ENCODE results near the gene RNF141.

RNF141 gene

GRCh38 chr11:10558288-10558687 lies 17.3 kb upstream of the RNF141 start:
- Histone ChIP-seq H3K9me3 (ENCODE audit: insufficient read depth, low read length, severe bottlenecking) (no peaks in the 10 kb centered on the region), H3K27ac (ENCODE audit: low read length) (no peak overlapping the region), H3K9ac (ENCODE audit: low read depth, low read length) (no peak overlapping the region), H4K20me1 (ENCODE audit: insufficient read depth, low read length) (no peaks in the 10 kb centered on the region), H3K4me3 (ENCODE audit: low read depth in 1 of 2, low read length in 2 of 2) (no peak overlapping the region), H3K4me2 (ENCODE audit: insufficient read depth, low read length) (no peak overlapping the region), H3K36me3 (ENCODE audit: insufficient read depth, low read length) (no peaks in the 10 kb centered on the region), H3K79me2 (ENCODE audit: insufficient read depth, low read length) (no peaks in the 10 kb centered on the region), H2AFZ (ENCODE audit: low read depth, low read length) (no peak overlapping the region), H3K4me1 (ENCODE audit: insufficient read depth, low read length) (no peaks in the 10 kb centered on the region), H3K27me3 (ENCODE audit: insufficient read depth, low read length, poor library complexity) (peaks cover 16% of the 10 kb centered on the region)
- TF ChIP-seq CTCF (IDR thresholded peaks at IDR 0.05; ENCODE audit: borderline replicate concordance, extremely low read depth, low read length, poor library complexity, severe bottlenecking) (no peak), EZH2 (IDR thresholded peaks at IDR 0.05; ENCODE audit: borderline replicate concordance, low read depth, low read length, severe bottlenecking) (no peak)
- DNase-seq (no peak), ATAC-seq (ENCODE audit: insufficient read depth, low read depth) (no peak)

DNA sequence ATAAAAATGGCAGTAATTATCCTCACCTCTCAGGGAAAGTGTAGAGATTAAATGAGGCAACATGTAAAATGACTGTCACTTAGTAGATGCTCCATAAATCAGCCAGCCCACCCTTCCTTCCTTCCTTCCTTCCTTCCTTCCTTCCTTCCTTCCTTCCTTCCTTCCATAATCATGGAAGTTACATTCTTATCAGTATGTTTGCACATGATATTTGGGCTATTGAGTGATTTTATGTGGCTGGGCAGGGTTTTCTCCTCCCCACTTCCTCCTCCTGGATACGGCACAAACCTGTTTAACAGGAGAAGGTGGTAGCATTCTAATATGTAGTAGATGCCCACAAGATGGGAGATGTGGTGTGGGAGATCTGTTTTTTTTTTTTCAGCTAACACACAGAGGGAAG lies 15.6 kb upstream of the RNF141 start:
- no peaks in the 10 kb centered on the region for H3K79me2 ChIP-seq (ENCODE audit: insufficient read depth, low read length)
- ATAC-seq (ENCODE audit: insufficient read depth, low read depth), result no peak
- H4K20me1 ChIP-seq (ENCODE audit: insufficient read depth, low read length), result no peaks in the 10 kb centered on the region
- H3K9ac ChIP-seq (ENCODE audit: low read depth, low read length), result no peak overlapping the region
- H3K4me2 ChIP-seq (ENCODE audit: insufficient read depth, low read length), result no peak overlapping the region
- no peak for TF ChIP-seq CTCF (IDR thresholded peaks at IDR 0.05; ENCODE audit: borderline replicate concordance, extremely low read depth, low read length, poor library complexity, severe bottlenecking)
- TF ChIP-seq EZH2 (IDR thresholded peaks at IDR 0.05; ENCODE audit: borderline replicate concordance, low read depth, low read length, severe bottlenecking), result no peak
- H3K27me3 ChIP-seq (ENCODE audit: insufficient read depth, low read length, poor library complexity), result peaks cover 19% of the 10 kb centered on the region
- H3K4me1 ChIP-seq (ENCODE audit: insufficient read depth, low read length), result no peaks in the 10 kb centered on the region
- no peak overlapping the region for H3K4me3 ChIP-seq (ENCODE audit: low read depth in 1 of 2, low read length in 2 of 2)
- no peaks in the 10 kb centered on the region for H3K36me3 ChIP-seq (ENCODE audit: insufficient read depth, low read length)
- no peak overlapping the region for H2AFZ ChIP-seq (ENCODE audit: low read depth, low read length)
- DNase-seq, result no peak
- H3K27ac ChIP-seq (ENCODE audit: low read length), result no peak overlapping the region
- no peaks in the 10 kb centered on the region for H3K9me3 ChIP-seq (ENCODE audit: insufficient read depth, low read length, severe bottlenecking)

DNA sequence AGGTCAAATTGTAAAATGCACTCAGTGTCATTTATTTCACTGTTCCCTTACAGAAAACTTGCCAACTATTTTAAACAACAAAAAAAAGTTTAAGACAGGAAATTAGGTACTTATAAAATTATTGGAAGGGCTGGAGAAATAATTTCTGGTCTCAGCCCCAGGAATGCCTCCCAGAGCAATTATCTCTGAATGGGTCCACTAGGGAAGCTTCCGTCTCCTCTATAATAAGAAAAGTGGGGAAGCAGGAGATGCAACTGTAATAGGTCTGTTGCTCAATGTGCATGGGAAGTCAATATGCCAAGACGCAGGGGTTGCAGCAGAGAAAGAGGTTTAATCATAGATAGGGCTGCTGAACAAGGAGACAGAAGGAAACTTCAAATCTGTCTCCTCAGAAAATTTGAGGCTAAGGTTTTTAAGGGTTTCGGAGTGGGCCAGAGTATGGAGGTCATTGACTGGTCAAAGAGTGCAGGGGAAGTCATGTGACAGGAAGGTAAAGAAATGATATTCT lies 10.9 kb upstream of the RNF141 start:
- TF ChIP-seq EZH2 (IDR thresholded peaks at IDR 0.05; ENCODE audit: borderline replicate concordance, low read depth, low read length, severe bottlenecking) (no peak), CTCF (IDR thresholded peaks at IDR 0.05; ENCODE audit: borderline replicate concordance, extremely low read depth, low read length, poor library complexity, severe bottlenecking) (no peak)
- Histone ChIP-seq H3K9ac (ENCODE audit: low read depth, low read length) (no peak overlapping the region), H3K27ac (ENCODE audit: low read length) (no peak overlapping the region)

DNA sequence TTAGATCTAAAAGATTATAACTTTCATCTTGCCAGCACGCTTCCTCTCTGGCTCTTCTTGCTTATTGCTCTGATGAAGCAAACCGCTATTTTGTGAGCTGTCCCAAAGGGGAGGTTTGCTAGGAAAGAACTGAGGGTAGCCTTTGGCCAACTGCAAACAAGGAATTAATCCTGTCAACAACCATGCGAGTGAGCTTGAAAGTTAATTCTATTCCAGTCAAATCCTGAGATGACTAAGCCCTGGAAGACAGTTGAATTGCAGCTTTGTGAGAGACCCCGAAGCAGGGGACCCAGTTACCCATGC lies 10.3 kb upstream of the RNF141 start:
- Histone ChIP-seq H3K4me1 (ENCODE audit: insufficient read depth, low read length) (no peaks in the 10 kb centered on the region), H4K20me1 (ENCODE audit: insufficient read depth, low read length) (no peaks in the 10 kb centered on the region), H3K4me2 (ENCODE audit: insufficient read depth, low read length) (no peak overlapping the region), H3K9me3 (ENCODE audit: insufficient read depth, low read length, severe bottlenecking) (no peaks in the 10 kb centered on the region), H2AFZ (ENCODE audit: low read depth, low read length) (no peak overlapping the region), H3K36me3 (ENCODE audit: insufficient read depth, low read length) (no peaks in the 10 kb centered on the region), H3K79me2 (ENCODE audit: insufficient read depth, low read length) (no peaks in the 10 kb centered on the region), H3K9ac (ENCODE audit: low read depth, low read length) (no peak overlapping the region), H3K27me3 (ENCODE audit: insufficient read depth, low read length, poor library complexity) (peaks cover 6% of the 10 kb centered on the region), H3K27ac (ENCODE audit: low read length) (no peak overlapping the region), H3K4me3 (ENCODE audit: low read depth in 1 of 2, low read length in 2 of 2) (no peak overlapping the region)
- DNase-seq, result no peak
- ATAC-seq (ENCODE audit: insufficient read depth, low read depth), result no peak
- TF ChIP-seq EZH2 (IDR thresholded peaks at IDR 0.05; ENCODE audit: borderline replicate concordance, low read depth, low read length, severe bottlenecking), result no peak
- no peak for TF ChIP-seq CTCF (IDR thresholded peaks at IDR 0.05; ENCODE audit: borderline replicate concordance, extremely low read depth, low read length, poor library complexity, severe bottlenecking)

More for the DNA sequence above, 10.9 kb upstream of the RNF141 start:
- DNase-seq, result no peak
- Histone ChIP-seq H3K27me3 (ENCODE audit: insufficient read depth, low read length, poor library complexity) (peaks cover 7% of the 10 kb centered on the region), H3K9me3 (ENCODE audit: insufficient read depth, low read length, severe bottlenecking) (no peaks in the 10 kb centered on the region), H3K79me2 (ENCODE audit: insufficient read depth, low read length) (no peaks in the 10 kb centered on the region), H3K4me1 (ENCODE audit: insufficient read depth, low read length) (no peaks in the 10 kb centered on the region), H3K4me2 (ENCODE audit: insufficient read depth, low read length) (no peak overlapping the region), H4K20me1 (ENCODE audit: insufficient read depth, low read length) (no peaks in the 10 kb centered on the region), H3K36me3 (ENCODE audit: insufficient read depth, low read length) (no peaks in the 10 kb centered on the region), H2AFZ (ENCODE audit: low read depth, low read length) (no peak overlapping the region), H3K4me3 (ENCODE audit: low read depth in 1 of 2, low read length in 2 of 2) (no peak overlapping the region)
- ATAC-seq (ENCODE audit: insufficient read depth, low read depth), result no peak
